CD4-positive, alpha-beta T cell treated with Interleukin-4 for 4 hours (primary cell): ENCODE measurements around the gene SELL.
A peak's percentile ranks its signal among the peaks of the same experiment; 100 is the strongest.
"Not testable (repeated sequence)": the region's sequence is repeated elsewhere in the genome, so short reads cannot be mapped to it uniquely, and the experiment has no call there.

Source experiments
- DNase-seq: peaks from one replicate; pipeline ENCODE4 v3.0.0-alpha.2; 2020

The SELL gene

DNA sequence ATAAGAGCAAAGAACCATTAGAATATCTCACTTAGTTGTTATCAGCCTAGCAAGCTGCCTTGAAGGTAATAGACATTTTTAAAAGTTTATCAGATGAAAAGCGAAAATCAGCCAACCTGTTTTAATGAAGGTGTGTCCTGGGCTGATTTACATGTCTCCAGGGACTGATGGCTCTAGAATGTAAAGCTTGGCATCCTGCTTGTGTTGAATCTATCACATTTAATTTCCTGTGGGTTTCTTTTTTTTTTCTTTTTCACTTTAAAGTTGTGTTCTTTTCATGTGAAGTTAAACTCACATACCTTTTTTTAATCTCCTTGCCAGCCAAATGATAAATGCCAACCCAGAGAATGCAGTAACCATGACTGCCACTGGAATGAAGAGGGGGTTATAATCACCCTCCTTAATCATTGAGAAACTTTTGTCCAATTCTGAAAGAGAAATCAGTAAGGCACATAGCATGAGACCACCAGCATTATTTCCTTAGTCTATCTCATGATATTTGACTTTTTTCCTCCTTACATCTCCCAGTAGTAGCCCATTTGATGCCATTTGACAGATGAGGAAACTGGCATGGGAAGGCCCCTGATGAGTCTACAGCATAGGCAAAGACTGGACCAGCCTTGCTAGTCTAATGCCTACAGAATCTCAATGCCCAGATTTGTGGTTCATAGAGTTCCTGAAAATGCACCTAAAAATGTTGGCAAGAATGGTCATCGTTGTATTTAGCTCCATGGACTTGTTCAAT lies 10.0 kb downstream of the SELL start:
- peak; percentile 59 for DNase-seq

GRCh38 chr1:169699707-169700106 lies 11.7 kb downstream of the SELL start:
- no peak for DNase-seq

DNA sequence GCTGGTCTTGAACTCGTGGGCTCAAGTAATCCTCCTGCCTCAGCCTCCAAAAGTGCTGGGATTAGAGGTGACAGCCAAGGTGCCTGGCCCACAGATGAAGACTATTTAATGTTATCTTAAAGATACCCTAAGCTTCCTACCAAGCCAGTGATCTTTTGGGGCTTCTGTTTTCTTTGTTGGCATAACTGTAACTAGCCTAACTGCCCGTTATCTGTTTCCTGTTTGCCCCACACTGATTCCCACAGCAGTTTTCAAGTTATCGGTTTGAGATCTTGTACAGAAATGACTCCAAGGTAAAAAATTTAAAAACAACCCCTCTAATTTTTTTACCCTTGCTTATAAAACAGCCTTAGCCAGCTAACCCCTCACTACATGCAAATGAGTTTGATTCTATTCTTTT lies 12.4 kb downstream of the SELL start:
- DNase-seq: peak; percentile 55

- DNase-seq: no peak
Observed at GRCh38 chr1:169697755-169698154, 13.7 kb downstream of the SELL start.

DNA sequence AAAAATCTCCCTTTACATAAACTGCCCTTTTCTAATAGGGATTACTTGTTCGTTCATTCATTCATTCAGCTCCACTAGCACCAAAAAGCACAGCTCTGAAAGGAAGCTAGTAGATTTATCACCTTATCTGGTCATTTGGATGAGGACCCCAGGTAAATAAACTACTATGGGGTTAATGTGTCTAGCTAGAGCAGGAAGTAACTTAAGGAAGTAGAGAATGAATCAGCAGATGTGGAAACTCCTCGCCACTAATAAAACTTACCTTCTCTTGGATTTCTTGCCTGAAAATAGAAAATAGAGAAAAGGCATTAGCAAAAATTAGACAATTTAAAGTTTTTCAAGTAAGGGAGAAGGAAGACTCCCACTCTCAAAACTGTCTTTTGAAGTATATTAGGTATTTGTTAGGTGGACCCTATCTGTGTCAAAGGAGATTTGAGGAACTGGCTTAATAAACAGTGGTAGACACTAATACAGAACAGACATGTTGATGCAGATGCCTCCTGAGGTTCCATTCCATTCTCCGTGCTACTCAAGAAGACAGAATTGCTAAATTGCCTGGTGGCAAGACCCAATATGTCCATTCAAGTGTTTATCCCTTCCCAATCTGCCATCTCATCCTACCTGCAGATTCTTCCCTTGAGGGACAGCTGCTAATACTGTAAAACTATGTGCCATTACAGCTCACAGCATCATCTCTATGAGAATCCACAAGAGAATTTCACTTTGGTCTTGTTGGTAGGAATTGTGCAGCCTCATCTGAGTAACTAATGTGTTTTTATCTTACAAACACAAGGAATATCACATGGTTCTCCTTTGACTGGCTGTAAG lies 14.9 kb downstream of the SELL start:
- no peak for DNase-seq

DNA sequence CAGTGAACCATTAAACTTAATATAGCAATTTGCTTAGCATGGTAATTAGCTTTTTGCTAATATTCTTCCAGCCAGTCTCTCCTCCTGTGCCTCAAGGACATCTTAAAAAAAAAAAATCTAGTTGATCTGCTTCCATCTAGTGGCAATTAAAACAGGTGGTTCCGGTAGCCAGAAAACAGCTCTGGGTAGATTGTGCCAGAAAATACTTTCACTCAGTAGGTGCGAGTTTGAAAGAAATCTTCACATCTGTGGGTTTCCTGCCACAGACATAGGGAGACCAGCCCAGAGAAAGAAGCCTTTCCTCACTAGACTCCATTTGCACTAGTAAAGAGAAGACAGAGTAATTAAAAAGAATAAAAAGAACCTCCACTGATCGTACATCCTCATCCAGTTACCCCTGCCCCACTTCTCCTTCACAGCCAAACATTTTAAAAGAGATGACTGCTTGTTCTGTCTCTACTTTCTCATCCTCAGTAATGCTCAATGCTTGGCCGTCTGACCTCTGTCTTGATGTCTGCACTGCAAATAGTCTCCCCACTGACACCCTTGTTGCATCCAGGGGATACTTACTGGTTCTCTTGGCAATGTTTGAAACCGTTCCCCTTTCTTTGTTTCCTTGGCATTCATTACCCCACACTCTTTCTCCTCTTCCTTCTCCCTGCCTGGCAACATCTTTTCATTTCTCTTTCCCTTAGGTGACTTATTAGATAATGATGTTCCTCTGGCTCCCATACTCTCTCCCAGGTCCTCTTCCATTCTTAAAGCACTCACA lies 16.9 kb downstream of the SELL start:
- DNase-seq: peak; percentile 88

- peak; percentile 95 for DNase-seq
Observed at GRCh38 chr1:169692756-169693460, 18.5 kb downstream of the SELL start.

DNA sequence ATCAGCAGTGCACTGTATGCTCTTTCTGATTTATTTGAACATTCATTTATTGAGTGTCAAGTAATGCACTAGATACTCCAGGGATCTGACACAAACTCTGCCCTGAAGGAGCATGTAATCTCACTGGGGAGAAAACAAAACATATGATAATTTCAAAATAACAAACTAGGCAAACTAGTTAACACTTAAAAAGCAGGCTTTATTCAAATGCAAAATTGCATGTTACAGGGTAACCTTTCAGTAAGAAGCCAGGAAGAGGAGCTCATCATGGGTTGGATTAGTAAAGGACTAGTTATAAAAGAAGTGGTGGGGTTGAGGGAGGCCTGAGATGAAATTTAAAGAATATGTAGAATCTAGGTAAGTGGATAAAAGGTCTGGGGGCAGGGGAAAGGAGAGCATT lies 20.9 kb downstream of the SELL start:
- DNase-seq: no peak

DNA sequence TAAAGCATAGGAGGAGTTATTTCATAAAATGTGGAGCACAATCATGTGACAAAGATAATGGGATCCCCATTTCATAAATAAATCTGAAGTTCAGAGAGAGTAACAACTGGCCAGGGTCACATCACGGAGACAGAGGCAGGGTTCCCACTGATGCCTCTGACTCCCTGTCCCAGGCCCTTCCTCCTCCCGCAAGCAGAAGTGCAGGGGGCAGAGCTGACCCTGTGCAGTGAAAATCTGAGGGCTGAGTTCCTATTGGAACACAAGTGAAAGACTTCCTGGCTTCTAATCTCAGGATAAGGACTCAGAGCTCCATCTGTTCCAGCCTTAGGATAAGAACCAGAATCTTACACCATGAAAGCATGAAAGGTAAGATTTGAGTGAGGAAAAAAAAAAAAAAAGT lies 22.0 kb downstream of the SELL start:
- DNase-seq: no peak

DNA sequence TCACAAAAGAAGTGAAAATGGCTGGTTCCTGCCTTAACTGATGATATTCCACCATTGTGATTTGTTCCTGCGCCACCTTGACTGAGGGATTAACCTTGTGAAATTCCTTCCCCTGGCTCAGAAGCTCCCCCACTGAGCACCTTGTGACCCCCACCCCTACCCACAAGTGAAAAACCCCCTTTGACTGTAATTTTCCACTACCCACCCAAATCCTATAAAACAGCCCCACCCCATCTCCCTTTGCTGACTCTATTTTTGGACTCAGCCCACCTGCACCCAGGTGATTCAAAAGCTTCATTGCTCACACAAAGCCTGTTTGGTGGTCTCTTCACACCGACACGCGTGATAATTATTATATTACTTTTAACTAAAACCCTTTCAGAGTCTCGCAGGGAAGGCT lies 23.0 kb downstream of the SELL start:
- not testable (repeated sequence) for DNase-seq

- DNase-seq: no peak
Observed at GRCh38 chr1:169683661-169684060, 27.8 kb downstream of the SELL start.

GRCh38 chr1:169683168-169683567 lies 28.3 kb downstream of the SELL start:
- DNase-seq: peak; percentile 29

- no peak for DNase-seq
Observed at GRCh38 chr1:169682071-169682470, 29.3 kb downstream of the SELL start.

DNA sequence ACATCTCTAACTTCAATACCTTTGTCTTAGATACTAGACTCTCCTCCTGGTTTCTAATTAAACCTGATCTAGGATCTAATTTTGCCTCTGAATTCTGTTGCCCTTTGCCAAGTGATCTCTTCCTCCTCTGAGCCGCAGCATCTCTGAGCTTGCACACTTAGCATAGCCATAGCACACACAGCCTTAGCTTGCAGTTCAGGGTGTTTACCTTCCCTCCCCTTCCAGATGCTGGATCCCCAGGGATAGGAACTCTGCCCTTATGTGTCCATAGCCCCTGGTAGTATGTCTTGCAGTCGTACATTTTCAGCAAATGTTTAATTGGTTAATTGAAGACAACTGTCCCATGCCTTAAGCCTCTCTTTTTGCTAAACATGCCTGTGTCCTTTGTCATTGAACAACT lies 30.3 kb downstream of the SELL start:
- DNase-seq: no peak

DNA sequence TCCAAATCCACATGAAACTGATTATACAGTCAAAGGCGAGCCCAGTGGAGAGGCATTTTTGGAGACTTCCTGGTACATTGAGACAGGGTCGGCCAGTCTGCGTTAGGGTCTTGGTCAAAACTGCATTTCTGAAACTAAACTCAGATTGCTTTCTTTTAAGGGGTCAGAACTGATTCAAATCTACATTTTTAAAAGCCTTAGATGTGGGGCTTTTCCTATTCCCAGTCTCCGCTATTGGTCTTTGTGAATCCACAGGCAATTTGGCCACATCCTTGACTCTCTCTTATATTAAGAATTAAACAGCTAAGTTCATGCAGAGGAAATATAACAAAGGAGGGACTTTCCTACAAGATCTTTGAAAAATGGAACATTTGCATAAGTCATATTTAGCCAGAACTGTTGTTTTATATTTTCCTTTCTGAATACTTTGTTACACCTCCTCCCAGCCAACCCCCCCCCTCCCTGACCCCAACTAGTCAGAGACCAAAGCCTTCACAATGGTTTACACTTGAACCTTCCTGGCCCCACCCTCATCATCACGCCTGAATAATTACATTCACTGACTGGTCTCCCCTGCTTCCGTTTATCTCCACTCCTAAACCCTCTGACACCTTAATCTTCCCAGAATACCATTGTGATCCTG lies 30.9 kb downstream of the SELL start:
- peak; percentile 86 for DNase-seq

DNA sequence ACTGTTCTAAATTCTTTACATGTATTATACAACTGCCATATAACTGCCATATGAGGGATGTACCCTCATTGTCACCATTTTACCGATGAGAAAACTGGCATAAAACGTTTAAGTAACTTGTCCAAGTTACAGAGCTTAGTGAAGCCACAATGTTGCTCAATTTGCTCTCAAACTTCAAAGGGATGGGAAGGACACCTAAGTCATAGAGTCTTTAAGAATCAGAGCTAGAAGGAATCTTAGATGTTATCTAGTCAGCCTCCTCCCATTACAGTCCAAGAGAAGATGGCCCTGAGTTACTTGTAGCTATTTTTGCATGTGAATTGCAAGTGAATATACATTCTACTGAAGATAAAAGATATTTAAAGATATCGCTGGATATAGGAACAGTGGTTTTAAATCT lies 31.7 kb downstream of the SELL start:
- no peak for DNase-seq

GRCh38 chr1:169676001-169676400 lies 35.4 kb downstream of the SELL start:
- DNase-seq: no peak

DNA sequence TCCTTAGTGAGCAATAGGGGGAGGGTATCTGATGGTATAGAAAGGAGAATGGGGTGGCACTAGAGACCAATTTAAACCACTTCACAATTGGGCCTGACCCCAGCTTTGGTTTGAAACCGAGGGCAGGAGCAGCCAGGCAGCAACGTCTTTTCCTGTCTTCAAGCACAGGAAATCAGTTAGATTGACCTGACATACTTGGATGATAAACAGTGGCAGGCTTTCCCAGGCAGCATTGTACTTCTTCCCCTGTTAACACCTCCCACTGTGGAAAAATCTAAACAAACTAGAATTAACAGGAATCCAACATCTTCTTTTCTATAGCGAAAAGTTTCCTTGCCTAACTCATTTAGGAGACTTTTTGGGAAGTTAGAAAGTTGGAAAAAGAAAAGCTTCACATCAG lies 40.6 kb downstream of the SELL start:
- no peak for DNase-seq

DNA sequence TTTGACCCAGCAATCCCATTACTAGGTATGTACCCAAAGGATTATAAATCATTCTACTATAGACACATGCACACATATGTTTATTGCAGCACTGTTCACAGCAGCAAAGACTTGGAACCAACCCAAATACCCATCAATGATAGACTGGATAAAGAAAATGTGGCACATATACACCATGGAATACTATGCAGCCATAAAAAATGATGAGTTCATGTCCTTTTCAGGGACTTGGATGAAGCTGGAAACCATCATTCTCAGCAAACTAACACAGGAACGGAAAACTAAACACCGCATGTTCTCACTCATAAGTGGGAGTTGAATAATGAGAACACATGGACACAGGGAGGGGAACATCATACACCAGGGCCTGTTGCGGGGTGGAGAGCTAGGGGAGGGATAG lies 41.2 kb downstream of the SELL start:
- DNase-seq: not testable (repeated sequence)

GRCh38 chr1:169667699-169668596 lies 43.5 kb downstream of the SELL start:
- peak; percentile 42 for DNase-seq

- DNase-seq: not testable (repeated sequence)
Observed at GRCh38 chr1:169667227-169667639, 44.2 kb downstream of the SELL start.
